ENCODE measurements around the gene RHBDD3. TPM values are rescaled to one million over a fixed set of nuclear protein-coding genes. Genes with fewer than 3 reads are reported as not detected.
A peak's percentile ranks its signal among the peaks of the same experiment; 100 is the strongest.

RHBDD3 gene
- total RNA-seq, result 10 to 100 TPM; 18.7 to 19.2 TPM
- 10 to 100 TPM in 1 of 3 donors, 1 to 10 TPM in 2; 4.7 to 13.1 (median 4.9) TPM for polyA plus RNA-seq
- total RNA-seq, result 9.6 to 47.9 (median 16.0) reads per million in 6 experiments

- POLR2A ChIA-PET, result interaction anchor here (0.8 to 1.1 kb wide), 6 partner anchors 9 to 464 kb away, joined by 3 to 4 read pairs (median 3); no protein-coding TSS in a partner anchor
- H3K27ac Mint-ChIP-seq, result peak within 1 kb of the TSS; percentile 96 to 100 (median 98)
- peaks cover 36 to 62% (median 55%) of the 10 kb centered on the region in 4 donors for H3K4me1 Mint-ChIP-seq
- H3K36me3 Mint-ChIP-seq, result peaks cover 5 to 22% (median 7%) of the 10 kb centered on the region in 3 donors
- ATAC-seq (peak; percentile 85 to 91), DNase-seq (peak; percentile 85 to 100 (median 96))
- peaks cover 0 to 3% (median 0%) of the 10 kb centered on the region in 9 donors for H3K9me3 Mint-ChIP-seq
- peak within 1 kb of the TSS; percentile 90 to 99 (median 96) for H3K4me3 Mint-ChIP-seq
- H3K27me3 Mint-ChIP-seq, result peaks cover 0 to 3% (median 0%) of the 10 kb centered on the region in 5 donors
These were observed at the start of gene RHBDD3, which contains the start of gene EWSR1 for GRCh38 chr22:29267858-29268510. Gene RHBDD3 (minus strand): TSS chr22:29267981. CDS start chr22:29265626, 2,355 bp downstream. Gene EWSR1 (plus strand): TSS chr22:29268268. CDS start chr22:29268337, 69 bp downstream.

- no peaks in the 10 kb centered on the region for H3K9me3 Mint-ChIP-seq
These were observed 48.5 kb upstream of the RHBDD3 start for GRCh38 chr22:29316141-29316828.

GRCh38 chr22:29315286-29316140 lies 47.7 kb upstream of the RHBDD3 start, which contains the start of gene RASL10A:
Gene RASL10A (minus strand): TSS chr22:29315697. CDS start chr22:29315246, 451 bp downstream.
- Mint-ChIP-seq H3K27ac (peak within 1 kb of the TSS in 1 of 10 donors; percentile 46), H3K27me3 (peaks cover 15 to 47% (median 30%) of the 10 kb centered on the region in 5 donors)
- peak in 1 of 10 donors; percentile 42 for DNase-seq

More at GRCh38 chr22:29316141-29316828, 48.5 kb upstream of the RHBDD3 start:
- Mint-ChIP-seq H3K4me1 (peaks cover 12 to 31% (median 19%) of the 10 kb centered on the region in 4 donors), H3K27me3 (peaks cover 15 to 40% (median 30%) of the 10 kb centered on the region in 5 donors), H3K36me3 (no peaks in the 10 kb centered on the region), H3K4me3 (peak overlapping the region in 8 of 10 donors; percentile 6 to 58 (median 41)), H3K27ac (no peak overlapping the region)
- no peak for ATAC-seq
- peak in 1 of 10 donors; percentile 58 for DNase-seq
- POLR2A ChIA-PET, result no interaction called here

GRCh38 chr22:29314537-29315285 lies 46.9 kb upstream of the RHBDD3 start:
- H3K27ac Mint-ChIP-seq, result peak overlapping the region in 1 of 10 donors; percentile 46
- H3K36me3 Mint-ChIP-seq, result no peaks in the 10 kb centered on the region

More at GRCh38 chr22:29315286-29316140, 47.7 kb upstream of the RHBDD3 start, which contains the start of gene RASL10A:
- peak; percentile 32 to 37 for ATAC-seq
- no peaks in the 10 kb centered on the region for H3K36me3 Mint-ChIP-seq
- H3K4me3 Mint-ChIP-seq, result peak within 1 kb of the TSS; percentile 16 to 83 (median 66)
- H3K4me1 Mint-ChIP-seq, result peaks cover 12 to 31% (median 20%) of the 10 kb centered on the region in 4 donors
- POLR2A ChIA-PET, result no interaction called here
- H3K9me3 Mint-ChIP-seq, result no peaks in the 10 kb centered on the region

GRCh38 chr22:29313576-29314466 lies 46.0 kb upstream of the RHBDD3 start:
- DNase-seq, result no peak
- Mint-ChIP-seq H3K36me3 (no peaks in the 10 kb centered on the region), H3K4me3 (peak overlapping the region in 9 of 10 donors; percentile 23 to 83 (median 67)), H3K27me3 (peaks cover 15 to 51% (median 30%) of the 10 kb centered on the region in 5 donors), H3K9me3 (no peaks in the 10 kb centered on the region), H3K27ac (peak overlapping the region in 3 of 10 donors; percentile 7 to 46 (median 27)), H3K4me1 (peaks cover 12 to 33% (median 20%) of the 10 kb centered on the region in 4 donors)
- POLR2A ChIA-PET, result no interaction called here
- no peak for ATAC-seq

More at GRCh38 chr22:29314537-29315285, 46.9 kb upstream of the RHBDD3 start:
- DNase-seq (no peak), ATAC-seq (peak in 1 of 2 donors; percentile 17)
- Mint-ChIP-seq H3K27me3 (peaks cover 15 to 49% (median 30%) of the 10 kb centered on the region in 5 donors), H3K4me3 (peak overlapping the region; percentile 16 to 83 (median 66)), H3K9me3 (no peaks in the 10 kb centered on the region), H3K4me1 (peaks cover 12 to 31% (median 20%) of the 10 kb centered on the region in 4 donors)
- POLR2A ChIA-PET, result no interaction called here

- ATAC-seq, result peak in 1 of 2 donors; percentile 28
- H3K36me3 Mint-ChIP-seq, result no peaks in the 10 kb centered on the region
- no peaks in the 10 kb centered on the region for H3K9me3 Mint-ChIP-seq
- peak overlapping the region in 2 of 10 donors; percentile 43 to 65 for H3K4me3 Mint-ChIP-seq
- peaks cover 15 to 51% (median 30%) of the 10 kb centered on the region in 5 donors for H3K27me3 Mint-ChIP-seq
- POLR2A ChIA-PET, result no interaction called here
- H3K27ac Mint-ChIP-seq, result peak overlapping the region in 1 of 10 donors; percentile 59
- no peak for DNase-seq
- H3K4me1 Mint-ChIP-seq, result peaks cover 12 to 35% (median 20%) of the 10 kb centered on the region in 4 donors
These were observed 45.4 kb upstream of the RHBDD3 start for GRCh38 chr22:29313126-29313575.

GRCh38 chr22:29312218-29313125 lies 44.7 kb upstream of the RHBDD3 start:
- peaks cover 14 to 36% (median 22%) of the 10 kb centered on the region in 4 donors for H3K4me1 Mint-ChIP-seq
- H3K9me3 Mint-ChIP-seq, result no peaks in the 10 kb centered on the region

GRCh38 chr22:29311464-29312217 lies 43.9 kb upstream of the RHBDD3 start:
- Mint-ChIP-seq H3K27ac (peak overlapping the region in 1 of 10 donors; percentile 43), H3K9me3 (peaks cover 0 to 2% (median 0%) of the 10 kb centered on the region in 9 donors)

More at GRCh38 chr22:29312218-29313125, 44.7 kb upstream of the RHBDD3 start:
- DNase-seq, result no peak
- POLR2A ChIA-PET, result no interaction called here
- no peak for ATAC-seq
- H3K27ac Mint-ChIP-seq, result no peak overlapping the region
- H3K36me3 Mint-ChIP-seq, result no peaks in the 10 kb centered on the region
- H3K27me3 Mint-ChIP-seq, result peaks cover 15 to 54% (median 32%) of the 10 kb centered on the region in 5 donors
- peak overlapping the region in 1 of 10 donors; percentile 65 for H3K4me3 Mint-ChIP-seq

GRCh38 chr22:29310863-29311339 lies 43.1 kb upstream of the RHBDD3 start:
- DNase-seq, result peak in 3 of 10 donors; percentile 21 to 39 (median 26)
- Mint-ChIP-seq H3K9me3 (peaks cover 0 to 2% (median 0%) of the 10 kb centered on the region in 9 donors), H3K27me3 (peaks cover 12 to 49% (median 29%) of the 10 kb centered on the region in 5 donors), H3K4me3 (no peak overlapping the region), H3K36me3 (no peaks in the 10 kb centered on the region), H3K4me1 (peaks cover 17 to 36% (median 25%) of the 10 kb centered on the region in 4 donors), H3K27ac (peak overlapping the region in 1 of 10 donors; percentile 43)
- peak; percentile 2 to 7 for ATAC-seq
- POLR2A ChIA-PET, result no interaction called here

More at GRCh38 chr22:29311464-29312217, 43.9 kb upstream of the RHBDD3 start:
- ATAC-seq (no peak), DNase-seq (no peak)
- Mint-ChIP-seq H3K36me3 (no peaks in the 10 kb centered on the region), H3K27me3 (peaks cover 13 to 54% (median 30%) of the 10 kb centered on the region in 5 donors), H3K4me1 (peaks cover 15 to 37% (median 20%) of the 10 kb centered on the region in 4 donors), H3K4me3 (no peak overlapping the region)
- POLR2A ChIA-PET, result no interaction called here
